Motor neuron (in vitro differentiated cells): ENCODE measurements around the gene MBD3L1. TPM values are rescaled to one million over a fixed set of nuclear protein-coding genes. Genes with fewer than 3 reads are reported as not detected.

Experiments used
- total RNA-seq, 8 experiments: library from RNA; unstranded; fragments of 300-600 nt; gene quantifications; 2 replicates each; pipeline versions ENCODE4 v1.2.3 to v1.2.4, GENCODE V29; 2022

Gene MBD3L1
- total RNA-seq, 8 experiments from 2014 or later: not detected

Other genes with a start within 250 kb of the MBD3L1 start
- gene ADAMTS10, start 221.7 kb upstream of the MBD3L1 start, total RNA-seq: 10 to 100 TPM in 6 of 8 experiments, 1 to 10 TPM in 2; 5.1 to 45.3 (median 15.0) TPM
- gene NFILZ, start 201.7 kb upstream of the MBD3L1 start, total RNA-seq: not detected
- not detected for gene ACTL9, start 133.6 kb upstream of the MBD3L1 start, total RNA-seq
- gene OR2Z1, start 110.7 kb upstream of the MBD3L1 start, total RNA-seq: under 1 TPM in 1 of 8 experiments, not detected in 7; 0.17 TPM
- gene ZNF558, start 73 bp upstream of the MBD3L1 start, total RNA-seq: 10 to 100 TPM in 4 of 8 experiments, 1 to 10 TPM in 1, under 1 TPM in 3; 0.25 to 24.0 (median 6.8) TPM
- gene MUC16, start 178.0 kb downstream of the MBD3L1 start, total RNA-seq: under 1 TPM in 7 of 8 experiments, not detected in 1; under 0.01 to 0.33 (median 0.10) TPM